Left lung (tissue), 10 donors: ENCODE results near the gene CDK14. TPM values are rescaled to one million over a fixed set of nuclear protein-coding genes. Genes with fewer than 3 reads are reported as not detected.
A peak's percentile ranks its signal among the peaks of the same experiment; 100 is the strongest.

ENCODE experiments used
- ATAC-seq: fragments of 200-7000 bp; cut with Tn5 transposase; one replicate; pipeline ENCODE4 v1.9.1; 2020; ENCODE audit warnings: moderate library complexity
- DNase-seq, 4 donors: peaks; one replicate each; pipeline ENCODE4 v3.0.0-alpha.2; 2013 to 2020
- H3K27ac ChIP-seq, 2 donors: fragments of 200-600 bp; sonication (generic) in 1 of 2; one replicate each; pipeline versions ENCODE4 v1.5.0 to v1.8.0; 2020 to 2021
- H3K27me3 ChIP-seq, 2 donors: fragments of 200-600 bp; sonication (generic) in 1 of 2; one replicate each; pipeline versions ENCODE4 v1.5.0 to v1.8.0; 2020 to 2021
- H3K36me3 ChIP-seq, 2 donors: fragments of 200-600 bp; sonication (generic) in 1 of 2; one replicate each; pipeline versions ENCODE4 v1.5.0 to v1.8.0; 2020 to 2021
- H3K4me1 ChIP-seq, 2 donors: fragments of 200-600 bp; one replicate each; pipeline ENCODE4 v1.8.0; 2021
- H3K4me3 ChIP-seq, 2 donors: fragments of 200-600 bp; sonication (generic) in 1 of 2; one replicate each; pipeline versions ENCODE4 v1.5.0 to v1.8.0; 2020 to 2021; ENCODE audit warnings: mild to moderate bottlenecking in 1 of 2
- H3K9me3 ChIP-seq, 2 donors: fragments of 200-600 bp; sonication (generic) in 1 of 2; one replicate each; pipeline versions ENCODE4 v1.5.0 to v1.8.0; 2020 to 2021
- intact Hi-C, 2 donors: fragments of 100-400 bp; cut with DNase I; formaldehyde crosslinking; loops; one replicate each; pipeline versions ENCODE4 v1.11.2 to v1.14.2; 2022
- polyA plus RNA-seq, 6 donors: library from polyadenylated mRNA; unstranded; fragments of 120-200 nt; gene quantifications; one replicate each; pipeline ENCODE4 v1.2.1, GENCODE V29; 2013; ENCODE audit not compliant: insufficient read length in 6 of 6
- total RNA-seq, 2 donors: library from RNA; stranded (reverse); fragmentation: NEBNext Ultra II Directional; extraction: Animal tissue kit (Norgen Biotek cat#: 25700); gene quantifications; one replicate each; pipeline ENCODE4 v1.2.1, GENCODE V29; 2021
- TF ChIP-seq, protein P1 (sequence below), 2 donors: fragments of 200-600 bp; sonication (generic) in 1 of 2; IDR thresholded peaks; one replicate each; pipeline versions ENCODE4 v1.5.0 to v1.8.0; 2021; ENCODE audit warnings: antibody characterized with exemption in 2 of 2
- donor health status: DM: no; HTN: yes; CAD: no.
- donor health status: DM: no; HTN: no; CAD: no.

The CDK14 gene
- total and polyA plus RNA-seq, 8 donors = 24.1 to 45.1 (median 30.0) TPM

DNA sequence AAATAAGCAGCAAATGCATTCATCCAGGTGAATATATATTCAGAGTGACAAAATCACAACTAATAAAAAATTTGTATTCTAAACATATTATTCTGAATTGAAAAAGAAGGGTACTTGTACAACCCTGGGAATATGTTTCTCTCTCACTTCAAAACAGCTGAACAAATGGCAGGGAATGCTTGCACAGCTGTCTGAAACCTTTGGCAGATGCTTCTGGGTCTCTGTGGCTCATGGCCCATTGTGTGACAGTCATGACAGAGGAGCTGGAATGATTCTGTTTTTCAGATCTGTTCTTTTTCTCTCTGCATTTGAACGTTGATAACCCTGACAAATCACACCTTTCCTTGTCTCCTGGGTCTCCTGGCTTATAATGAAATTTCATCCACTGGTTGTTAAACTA is 392.4 kb downstream of the CDK14 start:
- no peaks in the 10 kb centered on the region for H3K9me3 ChIP-seq
- H3K27me3 ChIP-seq = no peaks in the 10 kb centered on the region
- no peak overlapping the region for H3K4me3 ChIP-seq
- H3K36me3 ChIP-seq = no peaks in the 10 kb centered on the region
- DNase-seq (peak in 1 of 4 donors; percentile 36), ATAC-seq (no peak)
- H3K27ac ChIP-seq = no peak overlapping the region
- H3K4me1 ChIP-seq = peaks cover 0 to 4% of the 10 kb centered on the region in 2 donors
- TF ChIP-seq, protein P1, sequence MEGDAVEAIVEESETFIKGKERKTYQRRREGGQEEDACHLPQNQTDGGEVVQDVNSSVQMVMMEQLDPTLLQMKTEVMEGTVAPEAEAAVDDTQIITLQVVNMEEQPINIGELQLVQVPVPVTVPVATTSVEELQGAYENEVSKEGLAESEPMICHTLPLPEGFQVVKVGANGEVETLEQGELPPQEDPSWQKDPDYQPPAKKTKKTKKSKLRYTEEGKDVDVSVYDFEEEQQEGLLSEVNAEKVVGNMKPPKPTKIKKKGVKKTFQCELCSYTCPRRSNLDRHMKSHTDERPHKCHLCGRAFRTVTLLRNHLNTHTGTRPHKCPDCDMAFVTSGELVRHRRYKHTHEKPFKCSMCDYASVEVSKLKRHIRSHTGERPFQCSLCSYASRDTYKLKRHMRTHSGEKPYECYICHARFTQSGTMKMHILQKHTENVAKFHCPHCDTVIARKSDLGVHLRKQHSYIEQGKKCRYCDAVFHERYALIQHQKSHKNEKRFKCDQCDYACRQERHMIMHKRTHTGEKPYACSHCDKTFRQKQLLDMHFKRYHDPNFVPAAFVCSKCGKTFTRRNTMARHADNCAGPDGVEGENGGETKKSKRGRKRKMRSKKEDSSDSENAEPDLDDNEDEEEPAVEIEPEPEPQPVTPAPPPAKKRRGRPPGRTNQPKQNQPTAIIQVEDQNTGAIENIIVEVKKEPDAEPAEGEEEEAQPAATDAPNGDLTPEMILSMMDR (IDR thresholded peaks at IDR 0.05) = no peak
- intact Hi-C loops = no loop called here

DNA sequence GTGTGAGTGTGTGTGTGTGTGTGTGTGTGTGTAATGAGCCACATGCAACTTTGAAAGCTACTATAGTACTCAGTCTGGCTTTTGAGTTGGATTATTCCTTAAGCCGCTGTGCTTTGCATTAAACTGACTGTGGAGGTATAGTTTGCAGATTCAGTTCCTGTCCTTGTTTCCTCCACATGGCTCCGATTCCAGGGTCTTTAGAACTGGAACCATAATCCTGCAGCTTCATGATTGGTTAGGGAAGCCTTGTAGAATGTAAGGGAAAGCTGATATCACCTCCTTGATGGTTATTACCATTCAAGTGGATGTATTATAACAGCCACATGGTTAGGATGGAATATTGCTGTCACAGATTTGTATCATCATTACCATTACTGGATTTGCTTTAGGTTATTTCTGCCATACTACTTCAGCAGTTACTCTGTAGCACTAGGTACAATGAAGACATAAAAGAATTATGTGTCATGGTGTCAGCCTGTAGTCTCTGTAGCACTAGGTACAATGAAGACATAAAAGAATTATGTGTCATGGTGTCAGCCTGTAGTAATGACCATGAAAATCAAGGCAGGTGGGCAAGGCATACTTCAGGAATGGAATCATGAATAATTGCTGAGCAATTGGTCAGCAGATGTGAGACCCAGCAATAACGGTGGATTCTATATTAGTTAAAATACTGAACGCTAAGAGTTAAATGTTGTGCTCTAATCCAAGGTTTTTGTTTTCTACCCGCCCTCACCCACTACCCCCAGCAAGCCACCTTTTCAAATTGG is 393.1 kb downstream of the CDK14 start:
- no peaks in the 10 kb centered on the region for H3K27me3 ChIP-seq
- DNase-seq (no peak), ATAC-seq (no peak)
- H3K4me1 ChIP-seq = peaks cover 0 to 4% of the 10 kb centered on the region in 2 donors
- no peaks in the 10 kb centered on the region for H3K36me3 ChIP-seq
- H3K9me3 ChIP-seq = no peaks in the 10 kb centered on the region
- H3K4me3 ChIP-seq = no peak overlapping the region
- TF ChIP-seq, protein P1 (IDR thresholded peaks at IDR 0.05) = no peak
- H3K27ac ChIP-seq = no peak overlapping the region
- intact Hi-C loops = no loop called here

DNA sequence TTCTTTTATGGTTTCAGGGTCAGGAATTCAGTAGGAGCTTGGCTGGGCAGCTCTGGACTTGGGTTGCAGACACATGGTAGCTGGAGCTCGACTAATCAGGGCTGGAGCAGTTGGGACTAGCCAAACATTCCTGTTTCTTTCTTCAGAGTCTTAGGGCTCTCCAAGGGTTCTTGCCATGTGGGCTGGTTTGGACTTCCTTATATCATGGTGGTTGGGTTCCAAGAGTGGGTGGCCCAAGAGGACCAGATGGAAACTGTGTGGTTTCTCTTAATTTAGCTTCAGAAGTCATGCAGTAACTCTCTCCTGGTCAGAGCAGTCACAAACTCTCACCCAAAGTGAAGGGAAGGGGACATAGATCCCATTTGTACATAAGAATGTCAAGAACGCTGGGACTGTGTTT is 398.0 kb downstream of the CDK14 start:
- Histone ChIP-seq H3K27ac (no peak overlapping the region), H3K36me3 (no peaks in the 10 kb centered on the region), H3K4me1 (no peaks in the 10 kb centered on the region), H3K27me3 (no peaks in the 10 kb centered on the region), H3K4me3 (no peak overlapping the region), H3K9me3 (no peaks in the 10 kb centered on the region)
- TF ChIP-seq, protein P1 (IDR thresholded peaks at IDR 0.05) = no peak
- DNase-seq (no peak), ATAC-seq (no peak)
- intact Hi-C loops = no loop called here

DNA sequence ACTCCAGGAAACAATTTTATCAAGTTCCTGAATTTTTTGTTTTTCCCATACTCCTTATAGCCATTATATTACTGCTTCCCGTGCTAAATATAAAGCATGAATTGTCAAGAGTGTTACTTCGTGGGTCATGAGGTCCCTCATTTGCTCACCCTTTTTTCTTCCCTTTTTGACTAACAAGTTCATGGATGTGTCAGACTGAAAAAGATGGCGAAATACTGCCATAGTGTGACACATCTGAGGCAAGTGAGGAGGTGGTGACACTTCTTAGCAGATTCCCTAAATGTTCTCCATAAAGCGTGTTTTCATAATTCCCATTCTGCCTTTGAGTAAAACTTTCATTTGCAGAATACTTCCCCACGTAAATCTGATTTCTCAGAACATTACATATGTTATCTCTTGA is 398.5 kb downstream of the CDK14 start:
- TF ChIP-seq, protein P1 (IDR thresholded peaks at IDR 0.05) = no peak
- intact Hi-C loops = no loop called here
- no peak overlapping the region for H3K27ac ChIP-seq
- no peak for DNase-seq
- no peaks in the 10 kb centered on the region for H3K27me3 ChIP-seq
- H3K36me3 ChIP-seq = no peaks in the 10 kb centered on the region
- no peak overlapping the region for H3K4me3 ChIP-seq
- no peaks in the 10 kb centered on the region for H3K9me3 ChIP-seq
- ATAC-seq = no peak
- no peaks in the 10 kb centered on the region for H3K4me1 ChIP-seq

DNA sequence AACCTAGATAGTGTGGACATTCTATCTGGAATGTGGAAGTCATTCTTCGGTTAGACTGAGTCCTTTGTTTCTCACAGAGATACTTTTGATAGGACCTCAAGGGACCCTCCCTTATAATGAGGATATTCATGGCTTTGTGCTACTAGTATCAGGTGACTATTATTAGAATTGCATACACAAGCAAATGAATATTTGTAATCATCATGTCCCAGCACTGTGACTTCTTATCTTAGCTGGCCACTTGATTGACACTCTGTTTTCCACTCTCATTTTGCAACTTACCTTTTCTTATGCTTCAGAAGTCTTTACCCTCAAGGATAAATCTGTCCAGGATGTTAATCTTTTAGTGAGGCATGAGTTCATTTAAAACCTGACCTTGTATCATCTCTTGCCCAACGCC is 399.9 kb downstream of the CDK14 start:
- H3K36me3 ChIP-seq = no peaks in the 10 kb centered on the region
- ATAC-seq = no peak

More for the DNA sequence above, 399.9 kb downstream of the CDK14 start:
- intact Hi-C loops = no loop called here
- H3K4me1 ChIP-seq = no peaks in the 10 kb centered on the region
- DNase-seq = no peak
- TF ChIP-seq, protein P1 (IDR thresholded peaks at IDR 0.05) = no peak
- no peaks in the 10 kb centered on the region for H3K9me3 ChIP-seq
- no peak overlapping the region for H3K27ac ChIP-seq
- H3K4me3 ChIP-seq = no peak overlapping the region
- no peaks in the 10 kb centered on the region for H3K27me3 ChIP-seq
